NCI-H2196 (cell line): ENCODE measurements around the gene RBP3.

Experiments
- DNase-seq: peaks from one replicate; lab custom pipeline; 2025; ENCODE audit not compliant: unreplicated experiment; lab: John Stamatoyannopoulos, UW

Gene RBP3

GRCh38 chr10:47348138-47348651 lies at the start of gene RBP3:
RBP3 (plus strand) TSS chr10:47348363; CDS start chr10:47348485, 122 bp downstream.
- DNase-seq, result no peak

GRCh38 chr10:47298715-47299114 lies 49.4 kb upstream of the RBP3 start:
- no peak for DNase-seq

GRCh38 chr10:47299611-47300428 lies 48.3 kb upstream of the RBP3 start, which contains the start of gene GDF10:
GDF10 (plus strand) TSS chr10:47300197; CDS start chr10:47300652, 455 bp downstream.
- no peak for DNase-seq

GRCh38 chr10:47300429-47300931 lies 47.7 kb upstream of the RBP3 start:
- no peak for DNase-seq

GRCh38 chr10:47301833-47302232 lies 46.3 kb upstream of the RBP3 start:
- no peak for DNase-seq

GRCh38 chr10:47303105-47303504 lies 45.1 kb upstream of the RBP3 start:
- DNase-seq, result no peak

- DNase-seq, result no peak
Observed at GRCh38 chr10:47303866-47304265, 44.3 kb upstream of the RBP3 start.

GRCh38 chr10:47305566-47305965 lies 42.6 kb upstream of the RBP3 start:
- DNase-seq, result no peak

GRCh38 chr10:47306387-47307210 lies 41.6 kb upstream of the RBP3 start:
- DNase-seq, result no peak

- no peak for DNase-seq
Observed at GRCh38 chr10:47307381-47307780, 40.8 kb upstream of the RBP3 start.

GRCh38 chr10:47308775-47309174 lies 39.4 kb upstream of the RBP3 start:
- DNase-seq, result no peak

- DNase-seq, result no peak
Observed at GRCh38 chr10:47309408-47310089, 38.6 kb upstream of the RBP3 start.

- no peak for DNase-seq
Observed at GRCh38 chr10:47310090-47310505, 38.1 kb upstream of the RBP3 start.

GRCh38 chr10:47311193-47311931 lies 36.8 kb upstream of the RBP3 start:
- DNase-seq, result peak; percentile 60

- DNase-seq, result peak; percentile 56
Observed at GRCh38 chr10:47311932-47312662, 36.1 kb upstream of the RBP3 start.

- DNase-seq, result no peak
Observed at GRCh38 chr10:47312663-47312995, 35.5 kb upstream of the RBP3 start.

- DNase-seq, result no peak
Observed at GRCh38 chr10:47314416-47314970, 33.7 kb upstream of the RBP3 start.

GRCh38 chr10:47315421-47315820 lies 32.7 kb upstream of the RBP3 start:
- DNase-seq, result no peak

- DNase-seq, result no peak
Observed at GRCh38 chr10:47316131-47316530, 32.0 kb upstream of the RBP3 start.
